ENCODE results near the gene ACTR1B.

The ACTR1B gene

DNA sequence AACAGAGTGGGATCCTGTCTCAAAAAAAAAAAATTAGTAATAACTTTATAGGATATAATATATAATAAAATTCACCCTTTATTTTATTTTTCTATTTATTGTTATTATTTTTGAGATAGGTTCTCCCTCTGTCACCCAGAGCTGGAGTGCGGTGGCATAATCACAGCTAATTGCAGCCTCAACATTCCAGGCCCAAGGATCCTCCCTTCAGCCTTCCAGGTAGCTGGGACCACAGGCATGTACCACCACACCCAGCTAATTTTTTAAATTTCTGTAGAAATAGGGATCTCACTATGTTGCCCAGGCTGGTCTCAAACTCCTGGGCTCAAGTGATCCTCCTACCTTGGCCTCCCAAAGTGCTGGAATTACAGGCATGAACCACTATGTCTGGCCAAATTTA lies 6.6 kb upstream of the ACTR1B start:
- Histone ChIP-seq H3K4me1 (ENCODE audit: insufficient read depth, low read length) (no peaks in the 10 kb centered on the region; the same call in 1 of the 2 replicates), H3K36me3 (ENCODE audit: insufficient read depth, low read length) (no peaks in the 10 kb centered on the region), H3K4me2 (ENCODE audit: insufficient read depth, low read length) (no peak overlapping the region), H3K9me3 (ENCODE audit: insufficient read depth, low read length, severe bottlenecking) (no peaks in the 10 kb centered on the region), H4K20me1 (ENCODE audit: insufficient read depth, low read length) (no peaks in the 10 kb centered on the region), H3K27ac (ENCODE audit: low read length) (no peak overlapping the region), H3K79me2 (ENCODE audit: insufficient read depth, low read length) (no peaks in the 10 kb centered on the region), H3K9ac (ENCODE audit: low read depth, low read length) (no peak overlapping the region), H3K4me3 (ENCODE audit: low read depth in 1 of 2, low read length in 2 of 2) (no peak overlapping the region), H2AFZ (ENCODE audit: low read depth, low read length) (no peak overlapping the region), H3K27me3 (ENCODE audit: insufficient read depth, low read length, poor library complexity) (no peaks in the 10 kb centered on the region)
- TF ChIP-seq EZH2 (IDR thresholded peaks at IDR 0.05; ENCODE audit: borderline replicate concordance, low read depth, low read length, severe bottlenecking) (no peak), CTCF (IDR thresholded peaks at IDR 0.05; ENCODE audit: borderline replicate concordance, extremely low read depth, low read length, poor library complexity, severe bottlenecking) (no peak)
- DNase-seq (no peak), ATAC-seq (ENCODE audit: insufficient read depth, low read depth) (no peak)

- H4K20me1 ChIP-seq (ENCODE audit: insufficient read depth, low read length), result no peaks in the 10 kb centered on the region
- H2AFZ ChIP-seq (ENCODE audit: low read depth, low read length), result no peak within 1 kb of the TSS
- H3K27me3 ChIP-seq (ENCODE audit: insufficient read depth, low read length, poor library complexity), result no peaks in the 10 kb centered on the region
- H3K79me2 ChIP-seq (ENCODE audit: insufficient read depth, low read length), result no peaks in the 10 kb centered on the region
- no peak for ATAC-seq (ENCODE audit: insufficient read depth, low read depth)
- H3K4me2 ChIP-seq (ENCODE audit: insufficient read depth, low read length), result no peak within 1 kb of the TSS
- peaks cover 10% of the 10 kb centered on the region for H3K4me1 ChIP-seq (ENCODE audit: insufficient read depth, low read length)
- H3K4me3 ChIP-seq (ENCODE audit: low read depth in 1 of 2, low read length in 2 of 2), result no peak within 1 kb of the TSS
- no peak within 1 kb of the TSS for H3K9ac ChIP-seq (ENCODE audit: low read depth, low read length)
- no peaks in the 10 kb centered on the region for H3K36me3 ChIP-seq (ENCODE audit: insufficient read depth, low read length)
- no peaks in the 10 kb centered on the region for H3K9me3 ChIP-seq (ENCODE audit: insufficient read depth, low read length, severe bottlenecking)
- H3K27ac ChIP-seq (ENCODE audit: low read length), result no peak within 1 kb of the TSS
- DNase-seq, result no peak
- TF ChIP-seq CTCF (IDR thresholded peaks at IDR 0.05; ENCODE audit: borderline replicate concordance, extremely low read depth, low read length, poor library complexity, severe bottlenecking), result no peak
- TF ChIP-seq EZH2 (IDR thresholded peaks at IDR 0.05; ENCODE audit: borderline replicate concordance, low read depth, low read length, severe bottlenecking), result no peak
Measured at GRCh38 chr2:97669448-97669847, 5.6 kb upstream of the ACTR1B start, which contains the start of gene C2orf92. Gene C2orf92, plus strand, starts transcription at chr2:97669713. Its CDS starts 76 bp downstream, at chr2:97669789.

GRCh38 chr2:97664636-97664970 lies 759 bp upstream of the ACTR1B start:
- Histone ChIP-seq H4K20me1 (ENCODE audit: insufficient read depth, low read length) (peaks cover 26% of the 10 kb centered on the region), H2AFZ (ENCODE audit: low read depth, low read length) (peak overlapping the region; percentile 71), H3K27ac (ENCODE audit: low read length) (peak overlapping the region; percentile 86), H3K9me3 (ENCODE audit: insufficient read depth, low read length, severe bottlenecking) (no peaks in the 10 kb centered on the region), H3K79me2 (ENCODE audit: insufficient read depth, low read length) (peaks cover 41% of the 10 kb centered on the region), H3K9ac (ENCODE audit: low read depth, low read length) (peak overlapping the region; percentile 85), H3K4me1 (ENCODE audit: insufficient read depth, low read length) (peaks cover 34% of the 10 kb centered on the region), H3K36me3 (ENCODE audit: insufficient read depth, low read length) (peaks cover 25% of the 10 kb centered on the region), H3K27me3 (ENCODE audit: insufficient read depth, low read length, poor library complexity) (no peaks in the 10 kb centered on the region), H3K4me2 (ENCODE audit: insufficient read depth, low read length) (peak overlapping the region; percentile 74), H3K4me3 (ENCODE audit: low read depth in 1 of 2, low read length in 2 of 2) (peak overlapping the region; percentile 60 to 66)
- no peak for ATAC-seq (ENCODE audit: insufficient read depth, low read depth)
- TF ChIP-seq CTCF (IDR thresholded peaks at IDR 0.05; ENCODE audit: borderline replicate concordance, extremely low read depth, low read length, poor library complexity, severe bottlenecking), result no peak
- no peak for TF ChIP-seq EZH2 (IDR thresholded peaks at IDR 0.05; ENCODE audit: borderline replicate concordance, low read depth, low read length, severe bottlenecking)
- no peak for DNase-seq

- peak overlapping the region; percentile 61 for H3K9ac ChIP-seq (ENCODE audit: low read depth, low read length)
- no peaks in the 10 kb centered on the region for H3K27me3 ChIP-seq (ENCODE audit: insufficient read depth, low read length, poor library complexity)
- H3K27ac ChIP-seq (ENCODE audit: low read length), result peak overlapping the region; percentile 69
- peak overlapping the region; percentile 53 for H2AFZ ChIP-seq (ENCODE audit: low read depth, low read length)
- H3K4me1 ChIP-seq (ENCODE audit: insufficient read depth, low read length), result peaks cover 34% of the 10 kb centered on the region
- peak overlapping the region; percentile 28 to 60 for H3K4me3 ChIP-seq (ENCODE audit: low read depth in 1 of 2, low read length in 2 of 2)
- H3K36me3 ChIP-seq (ENCODE audit: insufficient read depth, low read length), result peaks cover 35% of the 10 kb centered on the region
- H3K79me2 ChIP-seq (ENCODE audit: insufficient read depth, low read length), result peaks cover 42% of the 10 kb centered on the region
- ATAC-seq (ENCODE audit: insufficient read depth, low read depth) (peak; percentile 22; the same call in 1 of the 3 replicates), DNase-seq (no peak)
- peaks cover 36% of the 10 kb centered on the region for H4K20me1 ChIP-seq (ENCODE audit: insufficient read depth, low read length)
- peak overlapping the region; percentile 74 for H3K4me2 ChIP-seq (ENCODE audit: insufficient read depth, low read length)
- no peaks in the 10 kb centered on the region for H3K9me3 ChIP-seq (ENCODE audit: insufficient read depth, low read length, severe bottlenecking)
- no peak for TF ChIP-seq EZH2 (IDR thresholded peaks at IDR 0.05; ENCODE audit: borderline replicate concordance, low read depth, low read length, severe bottlenecking)
- no peak for TF ChIP-seq CTCF (IDR thresholded peaks at IDR 0.05; ENCODE audit: borderline replicate concordance, extremely low read depth, low read length, poor library complexity, severe bottlenecking)
Measured at GRCh38 chr2:97663626-97663961, 250 bp downstream of the ACTR1B start.

Data from DND-41 (cell line).